ENCODE measurements around the gene FABP1.

The FABP1 gene

DNA sequence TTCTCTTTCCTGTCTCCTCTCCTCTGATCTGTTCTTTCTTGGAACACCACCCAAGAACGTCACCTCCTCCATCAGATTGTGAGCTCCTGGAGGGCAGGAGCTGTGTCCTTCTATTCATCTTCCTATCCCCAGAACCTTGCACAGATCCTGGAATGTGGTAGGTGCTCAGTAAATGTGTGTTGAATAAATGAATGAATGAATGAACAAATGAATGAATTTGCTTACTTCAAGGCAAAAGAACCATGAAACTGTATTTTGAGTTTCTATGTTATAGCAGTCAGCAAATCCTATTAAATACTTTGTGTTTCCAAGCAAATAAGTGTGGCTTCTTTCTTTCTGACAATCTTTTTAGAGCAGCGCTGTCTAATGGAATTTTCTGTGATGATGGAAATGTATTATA is 14.8 kb downstream of the FABP1 start:
- DNase-seq = no peak

DNA sequence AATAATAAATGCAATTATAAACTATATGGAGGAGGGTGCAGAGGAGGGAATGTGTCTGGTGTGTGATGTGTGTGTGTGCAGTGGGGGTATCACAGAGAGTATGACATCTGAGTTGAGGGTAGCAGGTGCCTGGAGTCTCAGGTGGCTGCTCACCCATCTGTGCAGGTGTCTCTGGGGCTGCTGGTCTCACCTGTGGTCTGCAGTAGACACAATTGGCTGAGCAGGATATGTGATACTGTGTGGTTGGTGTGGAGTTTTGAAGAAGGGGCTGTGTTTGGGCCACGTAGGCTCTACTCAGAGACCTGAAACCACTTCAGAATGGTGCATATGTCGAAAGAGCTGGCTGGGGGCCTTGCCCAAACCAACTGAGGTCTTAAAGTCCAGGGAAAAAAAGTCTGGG is 17.0 kb downstream of the FABP1 start:
- DNase-seq = no peak

DNA sequence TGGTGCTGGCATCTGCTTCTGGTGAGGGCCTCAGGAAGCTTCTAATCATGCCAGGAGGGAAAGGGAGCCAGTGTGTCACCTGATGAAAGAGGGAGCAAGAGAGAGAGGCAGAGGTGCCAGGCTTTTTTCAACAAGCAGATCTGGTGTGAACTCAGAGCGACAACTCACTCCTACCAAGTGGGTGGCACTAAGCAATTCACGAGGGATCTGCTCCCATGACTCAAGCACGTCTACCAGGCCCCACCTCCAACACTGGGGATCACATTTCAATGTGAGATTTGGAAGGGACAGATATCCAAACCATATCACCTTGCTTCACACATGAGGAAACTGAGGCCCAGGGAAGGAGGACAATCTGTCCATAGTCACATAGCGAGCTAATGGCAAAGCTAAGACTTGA is 19.1 kb downstream of the FABP1 start:
- DNase-seq = no peak

DNA sequence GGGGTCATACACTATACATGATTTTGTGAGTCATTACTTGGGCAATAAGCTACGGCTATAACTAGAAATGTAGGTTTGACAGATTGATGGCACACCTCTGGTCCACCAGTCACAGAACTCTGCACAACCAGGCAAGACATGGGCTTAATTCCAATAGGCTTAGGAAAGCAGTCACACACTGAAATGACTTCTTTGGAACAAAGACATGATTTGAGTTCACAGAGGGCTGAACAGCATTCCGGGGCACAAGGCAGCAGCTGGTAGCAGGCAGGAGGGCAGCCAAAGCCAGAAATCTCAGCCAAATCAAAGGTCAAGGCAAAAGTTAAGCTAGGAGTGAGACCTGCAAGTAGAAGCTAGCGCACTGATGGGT is 27.4 kb downstream of the FABP1 start:
- DNase-seq = no peak

DNA sequence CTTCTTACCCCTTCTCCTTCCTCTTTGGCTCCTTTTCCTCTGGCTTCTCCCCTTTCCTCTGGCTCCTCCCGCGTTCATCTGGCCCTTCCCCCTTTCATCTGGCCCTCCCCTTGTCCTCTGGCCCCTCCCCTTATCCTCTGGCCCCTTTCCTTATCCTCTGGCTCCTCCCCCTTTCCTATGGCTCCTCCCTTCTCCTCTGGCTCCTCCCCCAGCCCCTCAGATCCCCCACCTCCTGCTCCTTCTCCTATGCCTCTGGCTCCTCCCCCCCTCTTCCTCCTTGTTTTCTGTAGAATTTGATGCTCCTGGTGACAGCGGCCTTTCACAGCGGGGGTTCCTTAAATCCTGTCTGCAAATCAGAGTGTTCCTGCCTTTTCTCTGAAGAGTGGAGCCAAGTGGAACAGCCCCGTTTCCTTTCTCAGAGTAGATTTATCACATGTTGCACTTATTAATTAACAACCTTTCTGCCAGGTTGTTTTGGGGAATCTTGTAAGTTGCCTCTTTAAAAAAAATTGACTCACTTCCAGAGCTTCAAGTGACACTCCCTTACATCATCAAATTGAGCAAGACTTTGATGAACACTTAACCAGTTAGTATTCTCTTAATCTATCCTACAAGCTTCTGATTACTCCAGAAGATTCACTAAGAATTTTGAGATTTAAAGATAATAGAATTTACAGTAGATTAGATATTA is 27.9 kb downstream of the FABP1 start:
- no peak for DNase-seq

DNA sequence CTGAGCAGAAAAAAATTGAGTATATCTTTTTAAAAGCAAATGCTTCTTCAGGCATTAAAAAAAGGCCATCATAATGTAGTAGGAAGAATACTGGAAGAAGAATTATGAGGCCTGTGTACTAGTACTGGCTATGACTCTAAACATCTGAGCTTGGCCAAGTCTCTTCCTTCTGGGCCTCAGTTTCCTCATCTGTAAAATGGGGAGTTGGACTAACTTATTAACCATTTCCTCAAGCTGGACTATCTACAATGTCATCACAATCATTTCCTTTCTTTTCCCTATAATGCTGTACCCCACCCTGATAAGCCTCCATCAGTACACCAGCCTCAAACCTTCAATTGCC is 29.3 kb downstream of the FABP1 start:
- DNase-seq = no peak

DNA sequence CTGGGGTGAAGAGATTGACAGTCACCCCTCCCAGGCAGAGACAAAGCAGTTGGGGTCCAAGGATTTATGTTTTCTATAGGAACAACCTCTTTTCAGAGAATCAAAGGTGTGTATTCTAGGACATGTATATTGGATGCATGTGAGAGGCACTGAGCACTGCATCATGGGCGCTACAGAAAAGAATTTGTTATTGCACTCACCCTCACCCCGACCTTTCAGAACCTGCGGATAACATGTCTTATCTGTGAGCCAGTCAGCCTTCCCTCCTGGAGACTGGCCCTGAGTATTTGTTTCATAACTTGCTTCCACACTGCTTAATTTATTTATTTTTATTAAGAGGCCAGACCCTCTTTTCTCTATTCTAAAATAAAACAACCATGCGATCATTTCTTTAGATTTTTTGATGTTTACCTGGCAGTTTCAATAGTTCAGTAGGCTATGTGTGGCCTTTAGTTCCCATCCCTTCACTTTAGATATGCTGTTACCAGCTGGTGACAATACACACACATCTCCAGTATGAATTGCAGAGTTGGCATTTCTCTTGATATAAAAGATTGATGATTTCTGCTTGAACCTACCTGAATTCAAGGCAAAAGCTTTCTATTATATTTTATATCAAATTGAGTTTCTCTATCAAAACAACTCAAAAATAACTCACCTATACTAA is 29.8 kb downstream of the FABP1 start:
- DNase-seq = no peak

DNA sequence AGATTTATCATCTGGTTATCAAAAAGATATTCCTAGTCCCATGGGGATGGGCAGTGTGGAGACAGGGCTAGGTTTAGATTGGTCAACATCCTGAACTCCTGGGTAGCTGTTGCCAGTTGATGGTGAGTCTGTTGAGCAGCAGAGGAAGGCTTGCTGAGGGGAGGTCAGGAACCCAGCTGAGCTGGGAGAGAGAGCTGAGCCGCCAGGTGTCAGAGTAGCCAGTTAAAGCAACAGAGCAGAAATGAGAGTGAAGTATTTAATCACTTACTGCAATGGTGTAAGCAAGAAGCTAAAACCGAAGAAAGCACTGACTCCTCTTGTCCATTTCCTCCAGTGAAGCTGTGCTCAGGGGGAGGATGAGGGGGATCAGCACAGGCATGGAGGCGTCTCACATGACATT is 30.7 kb downstream of the FABP1 start:
- DNase-seq = no peak

DNA sequence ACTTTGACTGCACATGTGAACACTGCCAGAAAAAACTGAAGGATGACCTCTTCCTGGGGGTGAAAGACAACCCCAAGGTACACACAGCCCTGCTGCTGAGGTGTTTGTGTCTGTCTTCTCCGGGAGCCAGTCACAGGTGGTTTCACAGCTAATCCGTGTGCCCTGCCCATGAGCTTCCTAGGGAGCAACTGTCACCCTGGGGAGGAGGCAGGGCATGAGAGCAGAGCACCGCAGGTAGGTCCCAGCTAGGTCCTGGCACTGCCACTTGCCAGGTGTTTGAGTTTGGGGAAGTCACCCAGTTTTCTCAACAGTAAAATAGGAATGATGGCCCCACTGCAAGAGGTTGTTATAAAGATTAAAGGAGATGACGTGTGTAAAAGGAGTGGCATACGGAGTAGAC is 31.2 kb downstream of the FABP1 start:
- no peak for DNase-seq

DNA sequence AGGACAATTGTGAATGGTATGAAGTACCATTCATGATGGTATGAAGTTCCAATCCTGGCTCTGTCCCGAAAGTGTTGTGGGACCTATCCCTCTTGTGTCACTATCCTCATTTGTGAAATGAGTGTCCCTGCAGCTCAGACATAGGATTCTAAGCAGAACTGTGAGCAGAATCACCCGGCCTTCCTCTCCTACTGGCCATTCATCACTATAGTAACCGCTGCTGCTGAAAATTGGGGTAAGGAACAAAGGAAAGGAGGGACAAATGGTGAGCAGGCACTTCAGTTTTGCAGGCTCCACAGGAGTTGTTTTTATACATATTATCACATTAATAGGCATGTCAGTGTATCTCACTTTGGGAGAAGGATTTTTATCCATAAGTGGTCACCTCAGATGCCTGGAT is 32.8 kb downstream of the FABP1 start:
- DNase-seq = no peak

DNA sequence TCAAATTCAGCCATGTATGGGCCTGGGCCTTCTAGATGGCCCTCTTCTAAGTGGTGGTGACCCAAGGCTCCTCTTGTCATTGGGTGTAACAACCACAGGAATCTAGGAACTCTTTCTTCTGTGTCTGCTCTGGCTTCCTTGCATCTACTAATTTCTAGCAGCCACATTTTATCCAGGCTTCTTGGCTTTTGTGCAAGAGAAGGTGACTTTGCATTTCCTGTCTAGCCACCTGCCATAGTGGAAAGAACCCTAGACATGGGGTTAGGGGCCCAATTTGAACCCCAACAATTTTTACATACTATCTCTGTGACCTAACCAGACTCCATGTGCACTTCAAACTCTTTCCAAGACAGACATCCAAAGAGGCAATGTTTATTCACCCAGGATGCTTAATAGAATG is 35.1 kb downstream of the FABP1 start:
- no peak for DNase-seq

DNA sequence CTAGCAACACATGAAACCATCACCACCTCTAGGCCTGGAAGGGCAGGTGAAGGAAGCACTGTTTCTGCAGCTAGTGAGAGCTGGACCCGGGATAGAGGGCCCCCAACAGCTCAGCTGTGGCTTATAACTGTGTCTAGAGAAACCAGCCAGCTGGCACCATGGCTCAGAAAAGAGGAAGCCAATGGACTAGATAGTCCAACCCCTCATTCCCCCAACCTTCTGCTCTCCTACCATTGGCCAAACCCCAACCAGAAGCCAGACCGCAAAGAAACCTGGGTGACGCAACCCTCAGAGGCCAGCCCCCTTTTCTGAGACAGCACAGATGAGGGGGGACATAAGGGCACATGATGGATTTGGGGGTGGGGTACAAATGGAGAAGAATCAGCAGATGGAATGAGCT is 35.9 kb downstream of the FABP1 start:
- DNase-seq = no peak

DNA sequence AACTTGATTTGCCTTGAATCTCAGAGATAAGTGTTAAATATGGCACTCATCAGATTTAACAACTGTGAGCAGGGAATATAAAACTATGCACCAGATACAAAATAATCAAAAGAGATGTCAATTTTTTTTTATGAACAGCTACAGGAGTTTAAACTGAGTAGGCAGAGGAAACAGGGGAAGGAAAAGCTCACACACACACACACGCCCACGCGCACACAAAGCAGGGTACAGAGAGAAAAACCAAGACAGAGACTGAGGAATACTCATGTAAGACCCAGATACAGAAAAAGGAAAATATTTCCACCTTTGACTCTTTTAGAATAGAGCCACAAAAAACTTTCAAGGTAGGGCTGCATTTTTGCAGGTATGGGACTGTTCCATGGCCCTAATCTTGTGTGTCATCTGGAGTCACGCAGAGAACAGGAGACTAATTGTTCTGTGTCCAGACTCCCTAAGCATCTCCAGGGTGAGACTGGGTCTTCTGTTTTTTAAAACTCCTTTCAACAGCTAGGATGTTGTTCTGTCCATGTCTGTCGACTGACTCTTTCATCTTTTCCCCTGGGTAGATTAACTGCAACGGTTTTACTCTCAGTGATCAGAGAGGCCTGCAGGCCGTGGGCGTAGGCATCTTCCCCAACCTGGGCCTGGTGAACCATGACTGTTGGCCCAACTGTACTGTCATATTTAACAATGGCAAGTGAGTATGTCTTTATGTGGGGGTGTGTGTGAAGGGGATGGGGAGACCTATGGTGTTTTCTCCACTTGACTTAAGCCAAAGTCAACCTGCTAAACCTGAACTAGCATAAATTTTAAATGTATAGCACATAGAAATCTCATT is 37.2 kb downstream of the FABP1 start:
- no peak for DNase-seq

DNA sequence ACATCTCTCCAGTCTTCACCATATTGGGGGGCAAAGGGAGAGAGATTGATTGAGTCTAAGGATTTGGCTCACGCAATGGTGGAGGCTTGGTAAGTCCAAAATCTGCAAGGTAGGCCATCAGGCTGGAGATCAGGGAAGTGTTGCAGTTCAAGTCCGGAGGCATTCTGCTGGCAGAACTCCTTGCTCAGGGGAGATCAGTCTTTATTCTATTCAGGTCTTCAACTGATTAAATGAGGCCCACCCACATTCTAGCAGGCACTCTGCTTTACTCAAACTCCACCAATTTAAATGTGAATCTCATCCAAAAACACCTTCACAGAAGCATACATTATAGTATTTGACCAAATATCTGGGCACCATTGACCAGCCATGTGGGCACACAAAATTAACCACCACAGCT is 38.9 kb downstream of the FABP1 start:
- DNase-seq = no peak

DNA sequence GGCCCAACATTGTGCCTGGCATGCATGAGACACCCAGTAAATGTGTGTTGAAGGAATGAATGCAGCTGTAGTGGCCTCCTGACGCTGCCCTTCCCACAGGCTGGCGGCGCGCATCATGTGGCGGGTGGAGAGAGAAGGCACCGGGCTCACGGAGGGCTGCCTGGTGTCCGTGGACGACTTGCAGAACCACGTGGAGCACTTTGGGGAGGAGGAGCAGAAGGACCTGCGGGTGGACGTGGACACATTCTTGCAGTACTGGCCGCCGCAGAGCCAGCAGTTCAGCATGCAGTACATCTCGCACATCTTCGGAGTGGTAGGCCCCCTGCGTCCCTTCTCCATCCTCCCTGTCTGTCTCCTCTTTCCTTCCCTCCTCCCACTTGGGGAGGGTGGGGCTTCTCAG is 40.1 kb downstream of the FABP1 start:
- no peak for DNase-seq

DNA sequence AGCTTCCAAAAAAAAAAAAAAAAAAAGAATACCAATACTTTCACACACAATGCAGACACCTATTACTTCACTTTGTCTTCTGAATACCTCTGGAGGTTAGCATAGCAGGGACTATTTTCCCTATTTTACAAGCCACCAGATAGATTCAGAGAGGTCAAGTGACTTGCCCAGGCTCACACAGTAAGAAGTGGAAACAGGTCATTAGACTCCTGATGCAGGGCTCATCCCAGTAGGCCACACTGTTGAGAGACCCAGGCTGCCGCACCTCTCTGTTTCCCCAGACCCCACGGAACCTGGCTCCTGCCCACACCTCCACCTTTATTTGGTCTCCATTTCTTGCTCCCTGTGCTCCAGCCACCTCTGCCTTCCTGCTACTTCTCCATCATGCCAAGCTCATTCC is 40.8 kb downstream of the FABP1 start:
- DNase-seq = no peak

DNA sequence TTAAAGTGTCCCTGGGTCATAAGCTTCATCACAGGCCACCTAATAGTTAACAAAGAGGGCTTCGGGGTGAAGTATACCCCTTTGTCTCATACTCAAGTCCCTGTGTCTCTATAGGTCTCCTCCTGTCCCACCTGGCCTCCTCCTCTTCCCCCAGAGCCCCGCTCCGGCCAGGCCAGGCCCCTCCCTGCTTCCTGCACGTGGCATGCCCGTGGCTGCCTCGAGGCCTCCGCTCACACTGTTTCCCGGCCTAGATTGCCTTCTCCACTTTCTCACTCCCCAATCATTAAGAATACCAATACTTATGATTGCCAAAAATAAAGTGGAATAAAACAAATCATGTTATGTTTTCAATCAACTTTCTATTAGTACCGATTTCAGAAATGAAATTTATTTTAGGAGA is 41.5 kb downstream of the FABP1 start:
- DNase-seq = no peak

DNA sequence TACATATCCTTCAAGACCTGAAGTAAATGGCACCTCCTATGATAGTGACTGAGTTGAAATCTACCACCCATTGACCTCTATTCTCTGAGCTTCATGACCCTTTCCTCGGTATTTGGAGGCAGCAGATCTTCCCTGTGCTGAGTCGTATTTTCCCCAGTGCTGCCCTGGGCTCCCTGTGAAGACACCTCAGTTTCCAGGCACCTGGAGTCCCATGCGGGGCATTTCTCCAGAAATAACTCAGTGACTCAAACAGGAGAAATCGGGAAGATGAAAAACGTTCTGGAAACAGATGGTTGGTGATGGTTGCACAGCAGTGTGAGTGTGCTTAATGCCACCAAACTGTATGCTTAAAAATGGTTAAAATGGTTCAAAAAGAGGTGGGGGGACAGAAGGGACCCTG is 42.3 kb downstream of the FABP1 start:
- DNase-seq = no peak

DNA sequence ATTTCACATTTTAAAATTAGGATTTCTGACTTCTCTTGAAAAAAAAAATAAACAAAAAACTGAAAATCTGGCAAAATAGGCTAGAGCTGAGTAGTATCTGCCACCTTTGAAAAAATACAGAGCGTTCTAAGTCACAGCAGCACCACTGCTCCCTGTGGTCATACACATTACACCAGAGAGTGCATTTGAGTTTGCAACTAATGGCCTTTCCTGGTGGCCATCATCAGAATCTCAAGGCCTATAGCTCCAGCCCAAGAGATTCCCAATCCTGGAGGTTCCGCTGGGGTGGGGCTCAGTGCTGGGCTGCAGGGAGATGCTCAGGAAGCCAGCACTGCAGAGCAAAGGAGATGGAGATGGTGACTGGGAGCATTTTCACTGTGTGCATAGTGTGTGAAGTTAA is 42.8 kb downstream of the FABP1 start:
- no peak for DNase-seq

DNA sequence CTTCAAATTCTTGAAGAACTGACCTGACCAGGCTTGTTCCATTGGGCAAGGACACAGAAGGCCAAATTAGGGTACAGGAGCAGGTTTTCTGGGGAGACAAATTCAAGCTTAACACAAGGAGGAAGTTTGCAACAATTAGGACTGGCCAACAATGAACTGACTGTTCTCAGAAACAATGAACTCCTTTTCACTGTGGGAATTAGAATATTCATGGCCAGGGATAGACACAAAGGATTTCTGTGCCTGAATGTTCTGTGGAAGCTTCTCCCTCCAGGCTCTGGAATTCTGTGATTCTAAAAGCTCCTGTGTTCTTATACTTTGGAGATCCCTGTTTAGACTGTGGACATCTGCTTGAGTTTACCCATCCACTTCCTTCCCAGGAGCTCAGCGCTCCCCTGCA is 45.1 kb downstream of the FABP1 start:
- DNase-seq = no peak

DNA sequence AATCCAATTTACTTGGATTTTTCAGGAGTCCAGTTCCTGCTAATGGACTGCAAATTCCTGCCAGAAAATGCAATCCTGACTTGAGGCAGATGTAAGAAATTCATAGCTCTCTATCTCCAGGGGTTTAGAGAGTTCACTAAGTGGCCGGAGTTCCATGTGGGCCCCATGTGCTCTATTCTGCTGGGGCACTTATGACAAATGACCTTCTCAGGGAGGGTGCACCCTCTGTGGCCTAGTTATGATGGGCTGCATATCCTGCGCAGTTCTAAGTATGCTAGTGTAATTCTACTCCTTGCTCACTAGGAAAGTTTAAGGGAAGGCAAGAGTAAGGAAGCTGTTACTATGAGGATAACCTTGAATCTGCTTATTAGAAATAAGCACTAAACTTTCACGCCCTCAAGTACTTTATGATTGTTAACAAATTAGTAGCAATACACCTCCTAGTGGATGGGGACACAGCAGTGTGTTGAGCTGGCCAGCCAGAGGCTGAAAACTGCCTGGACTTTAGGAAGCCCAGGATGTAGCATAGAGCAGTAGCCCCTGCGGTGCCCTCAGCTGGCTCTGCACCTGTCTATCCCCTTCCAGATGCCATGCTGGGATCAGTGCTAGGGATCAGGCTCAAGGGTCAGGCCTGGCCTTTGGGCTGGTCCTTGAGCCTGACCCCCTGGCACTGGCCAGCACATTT is 45.8 kb downstream of the FABP1 start:
- no peak for DNase-seq

DNA sequence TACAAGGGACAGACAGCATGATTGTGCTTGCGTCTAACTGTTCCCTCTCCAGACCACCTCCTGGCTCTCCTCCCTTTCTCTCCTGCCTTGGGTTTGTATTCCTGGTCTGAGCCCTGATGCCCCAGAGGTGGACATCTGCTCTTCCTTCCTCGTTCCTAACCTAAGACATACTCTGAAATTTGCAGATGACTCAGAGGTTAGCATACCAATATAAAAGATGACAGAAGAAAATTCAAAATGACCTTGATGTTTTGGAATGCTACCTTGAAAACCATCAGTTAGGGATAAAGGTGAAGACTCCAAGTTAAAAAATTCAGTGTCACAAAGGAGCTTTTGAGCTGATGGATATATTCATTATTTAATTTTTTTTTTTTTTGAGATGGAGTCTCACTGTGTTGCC is 47.3 kb downstream of the FABP1 start:
- no peak for DNase-seq

DNA sequence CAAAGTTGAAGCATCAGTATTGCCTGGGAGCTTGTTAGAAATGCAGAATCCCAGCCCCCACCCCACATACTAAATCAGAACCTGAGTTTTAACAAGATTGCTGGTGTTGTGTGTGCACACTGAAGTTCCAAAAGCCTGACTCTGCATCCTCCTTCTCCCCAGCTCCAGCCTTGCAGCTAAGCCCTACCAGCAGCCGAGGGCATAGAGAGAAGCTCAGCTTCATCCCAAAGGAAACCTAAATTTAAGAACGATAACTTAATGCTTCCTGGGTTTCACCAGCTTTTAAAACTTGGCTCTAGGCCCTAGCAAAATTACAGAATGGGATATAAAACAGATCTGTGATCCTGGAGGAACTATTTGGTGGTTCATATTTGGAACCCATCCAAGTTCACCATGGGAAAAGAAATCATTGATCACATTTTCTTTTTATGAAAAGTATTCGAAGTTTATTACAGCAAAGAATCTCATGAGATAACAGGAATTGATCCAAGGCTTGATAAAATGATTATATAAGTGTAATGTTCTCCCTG is 49.2 kb downstream of the FABP1 start:
- no peak for DNase-seq

DNA sequence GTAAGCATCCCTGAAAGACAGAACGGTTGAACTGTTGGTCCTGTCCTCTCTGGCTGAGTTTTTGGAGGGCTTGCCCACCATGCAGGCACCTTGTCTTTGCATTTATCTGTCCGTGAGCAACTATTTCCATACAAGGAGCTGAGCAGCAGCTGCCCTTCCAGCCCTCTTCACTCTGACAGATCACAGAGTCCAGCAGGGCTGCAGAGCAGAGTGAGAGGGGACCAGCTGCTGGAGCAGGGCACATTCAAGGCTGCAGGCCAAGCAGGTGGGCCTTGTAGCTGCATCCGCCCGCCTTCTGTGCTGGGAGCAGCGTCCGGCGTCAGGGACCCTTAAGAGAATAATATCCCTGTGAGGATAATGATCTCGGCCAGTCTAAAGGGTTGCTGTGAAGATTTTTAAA is 50.8 kb downstream of the FABP1 start:
- no peak for DNase-seq
